Glutamatergic neuron (in vitro differentiated cells): ENCODE results near the gene CELA2A. TPM values are rescaled to one million over a fixed set of nuclear protein-coding genes. Genes with fewer than 3 reads are reported as not detected.
"Not testable (repeated sequence)": the region's sequence is repeated elsewhere in the genome, so short reads cannot be mapped to it uniquely, and the experiment has no call there.

Source experiments
- DNase-seq: peaks from one replicate; pipeline ENCODE4 v3.0.0; 2022
- H3K27ac Mint-ChIP-seq: one replicate; pipeline ENCODE4 v1.8.0; 2020; ENCODE audit warnings: mild to moderate bottlenecking, mixed read lengths, inconsistent platforms; ENCODE audit not compliant: unreplicated experiment
- H3K27me3 Mint-ChIP-seq: one replicate; pipeline ENCODE4 v1.8.0; 2020; ENCODE audit warnings: mild to moderate bottlenecking, moderate library complexity, mixed read lengths, inconsistent platforms; ENCODE audit not compliant: unreplicated experiment
- H3K36me3 Mint-ChIP-seq: one replicate; pipeline ENCODE4 v1.8.0; 2020; ENCODE audit warnings: mild to moderate bottlenecking, mixed read lengths, inconsistent platforms; ENCODE audit not compliant: unreplicated experiment
- H3K4me1 Mint-ChIP-seq: one replicate; pipeline ENCODE4 v1.8.0; 2020; ENCODE audit warnings: mild to moderate bottlenecking, low read depth, mixed read lengths, inconsistent platforms; ENCODE audit not compliant: unreplicated experiment
- H3K4me3 Mint-ChIP-seq: one replicate; pipeline ENCODE4 v1.8.0; 2020; ENCODE audit warnings: mild to moderate bottlenecking, mixed read lengths, inconsistent platforms; ENCODE audit not compliant: unreplicated experiment
- H3K9me3 Mint-ChIP-seq: one replicate; pipeline ENCODE4 v1.8.0; 2020; ENCODE audit warnings: mild to moderate bottlenecking, moderate library complexity, mixed read lengths, inconsistent platforms; ENCODE audit not compliant: unreplicated experiment
- total RNA-seq: library from RNA; stranded (reverse); fragmentation: NEBNext Ultra II Directional; extraction: Animal tissue kit (Norgen Biotek cat#: 25700); gene quantifications from one replicate; pipeline ENCODE4 v1.2.1, GENCODE V29; 2021; ENCODE audit not compliant: unreplicated experiment
- TF ChIP-seq, protein P1 (sequence below): fragments of 200-600 bp; sonication (generic); IDR thresholded peaks from one replicate; pipeline ENCODE4 v1.5.0; 2021; ENCODE audit not compliant: partially characterized antibody, unreplicated experiment

CELA2A gene
- total RNA-seq, 1 donor from 2014 or later, result not detected

- no peak overlapping the region for H3K27ac Mint-ChIP-seq
- peaks cover 8% of the 10 kb centered on the region for H3K4me1 Mint-ChIP-seq
- TF ChIP-seq, protein P1, sequence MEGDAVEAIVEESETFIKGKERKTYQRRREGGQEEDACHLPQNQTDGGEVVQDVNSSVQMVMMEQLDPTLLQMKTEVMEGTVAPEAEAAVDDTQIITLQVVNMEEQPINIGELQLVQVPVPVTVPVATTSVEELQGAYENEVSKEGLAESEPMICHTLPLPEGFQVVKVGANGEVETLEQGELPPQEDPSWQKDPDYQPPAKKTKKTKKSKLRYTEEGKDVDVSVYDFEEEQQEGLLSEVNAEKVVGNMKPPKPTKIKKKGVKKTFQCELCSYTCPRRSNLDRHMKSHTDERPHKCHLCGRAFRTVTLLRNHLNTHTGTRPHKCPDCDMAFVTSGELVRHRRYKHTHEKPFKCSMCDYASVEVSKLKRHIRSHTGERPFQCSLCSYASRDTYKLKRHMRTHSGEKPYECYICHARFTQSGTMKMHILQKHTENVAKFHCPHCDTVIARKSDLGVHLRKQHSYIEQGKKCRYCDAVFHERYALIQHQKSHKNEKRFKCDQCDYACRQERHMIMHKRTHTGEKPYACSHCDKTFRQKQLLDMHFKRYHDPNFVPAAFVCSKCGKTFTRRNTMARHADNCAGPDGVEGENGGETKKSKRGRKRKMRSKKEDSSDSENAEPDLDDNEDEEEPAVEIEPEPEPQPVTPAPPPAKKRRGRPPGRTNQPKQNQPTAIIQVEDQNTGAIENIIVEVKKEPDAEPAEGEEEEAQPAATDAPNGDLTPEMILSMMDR, result no peak
- H3K27me3 Mint-ChIP-seq, result peaks cover 9% of the 10 kb centered on the region
- no peak for DNase-seq
- no peak overlapping the region for H3K4me3 Mint-ChIP-seq
- peaks cover 2% of the 10 kb centered on the region for H3K9me3 Mint-ChIP-seq
- no peaks in the 10 kb centered on the region for H3K36me3 Mint-ChIP-seq
Observed at GRCh38 chr1:15425521-15425920, 31.0 kb upstream of the CELA2A start.

DNA sequence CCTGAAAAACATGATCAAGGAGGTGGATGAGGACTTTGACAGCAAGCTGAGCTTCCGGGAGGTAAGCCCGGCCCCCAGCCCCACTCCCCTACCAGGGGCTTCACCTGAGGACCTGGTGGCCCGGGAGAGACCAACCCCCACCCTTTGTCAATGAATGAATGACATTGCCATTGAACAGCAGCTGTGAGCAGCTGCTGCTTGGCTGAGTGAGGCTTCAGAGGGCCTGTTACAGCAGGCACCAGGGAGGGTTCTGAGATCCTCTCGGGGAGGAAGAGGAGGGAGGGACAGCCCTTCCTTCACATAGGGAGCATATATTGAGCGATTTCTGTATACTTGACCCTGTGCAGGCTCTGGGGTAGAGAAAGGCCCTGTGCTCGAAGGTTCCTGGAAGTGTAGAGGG, 30.6 kb upstream of the CELA2A start:
- TF ChIP-seq, protein P1, result no peak
- H3K36me3 Mint-ChIP-seq, result no peaks in the 10 kb centered on the region
- no peak overlapping the region for H3K4me3 Mint-ChIP-seq

GRCh38 chr1:15426492-15427279, 29.8 kb upstream of the CELA2A start:
- no peak for DNase-seq
- TF ChIP-seq, protein P1, result no peak
- Mint-ChIP-seq H3K27ac (no peak overlapping the region), H3K27me3 (peaks cover 9% of the 10 kb centered on the region), H3K9me3 (peaks cover 2% of the 10 kb centered on the region), H3K36me3 (no peaks in the 10 kb centered on the region), H3K4me1 (peaks cover 8% of the 10 kb centered on the region), H3K4me3 (no peak overlapping the region)

More for the DNA sequence above, 30.6 kb upstream of the CELA2A start:
- Mint-ChIP-seq H3K9me3 (peaks cover 2% of the 10 kb centered on the region), H3K4me1 (peaks cover 8% of the 10 kb centered on the region), H3K27me3 (peaks cover 9% of the 10 kb centered on the region), H3K27ac (peak overlapping the region; percentile 62)
- no peak for DNase-seq

DNA sequence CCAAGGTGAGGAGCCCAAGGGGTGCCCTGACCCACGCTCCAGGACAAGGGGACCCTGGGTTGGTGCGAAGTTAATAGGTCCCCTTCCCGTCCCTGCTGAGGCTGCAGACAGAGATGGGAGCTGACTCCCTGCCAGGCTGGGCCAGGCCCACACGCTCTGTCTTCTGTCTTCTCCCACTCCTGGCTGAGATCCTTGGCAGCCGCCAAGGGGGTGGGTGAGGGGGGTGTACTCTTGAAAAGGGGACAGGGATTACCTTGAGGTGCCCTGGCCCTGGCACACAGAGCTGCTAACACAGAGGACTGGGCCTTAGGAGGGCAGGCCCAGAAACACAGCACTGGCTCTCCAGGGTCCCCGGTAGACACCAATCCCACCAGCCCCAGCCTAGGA, 29.3 kb upstream of the CELA2A start:
- H3K4me3 Mint-ChIP-seq, result no peak overlapping the region
- peaks cover 8% of the 10 kb centered on the region for H3K27me3 Mint-ChIP-seq
- DNase-seq, result no peak
- peaks cover 9% of the 10 kb centered on the region for H3K4me1 Mint-ChIP-seq
- no peaks in the 10 kb centered on the region for H3K36me3 Mint-ChIP-seq
- no peak overlapping the region for H3K27ac Mint-ChIP-seq
- peaks cover 5% of the 10 kb centered on the region for H3K9me3 Mint-ChIP-seq
- TF ChIP-seq, protein P1, result no peak

DNA sequence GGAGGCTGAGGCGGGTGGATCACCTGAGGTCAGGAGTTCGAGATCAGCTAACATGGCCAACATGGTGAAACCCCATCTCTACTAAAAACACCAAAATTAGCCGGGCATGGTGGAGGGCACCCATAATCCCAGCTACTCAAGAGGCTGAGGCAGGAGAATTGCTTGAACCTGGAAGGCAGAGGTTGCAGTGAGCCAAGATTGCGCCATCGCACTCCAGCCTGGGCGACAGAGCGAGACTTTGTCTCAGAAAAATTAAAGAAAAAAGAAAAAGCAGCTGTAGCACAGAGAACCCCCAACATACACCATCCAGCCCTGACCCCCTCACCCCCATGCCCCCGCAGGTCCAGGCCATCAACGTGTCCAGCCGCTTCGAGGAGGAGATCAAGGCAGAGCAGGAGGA, 28.3 kb upstream of the CELA2A start:
- H3K4me1 Mint-ChIP-seq, H3K4me3 Mint-ChIP-seq, DNase-seq, H3K27ac Mint-ChIP-seq, H3K36me3 Mint-ChIP-seq, H3K9me3 Mint-ChIP-seq: not testable (repeated sequence)
- peaks cover 10% of the 10 kb centered on the region for H3K27me3 Mint-ChIP-seq
